HG02852 (cell line): ENCODE measurements around the gene ACD.

Experiments
- ATAC-seq: cut with Tn5 transposase; IDR thresholded peaks from one replicate; pipeline ENCODE4 v1.9.1; 2021; ENCODE audit warnings: mild to moderate bottlenecking, moderate library complexity; ENCODE audit not compliant: unreplicated experiment

Gene ACD

GRCh38 chr16:67676516-67676915 is 16.5 kb upstream of the ACD start:
- ATAC-seq = no peak

- ATAC-seq = no peak
Observed at GRCh38 chr16:67675999-67676398, 15.9 kb upstream of the ACD start.

- no peak for ATAC-seq
Observed at GRCh38 chr16:67675579-67675935, 15.5 kb upstream of the ACD start.

GRCh38 chr16:67674851-67675578 is 15.0 kb upstream of the ACD start:
- no peak for ATAC-seq

- no peak for ATAC-seq
Observed at GRCh38 chr16:67673712-67674580, 13.9 kb upstream of the ACD start.

GRCh38 chr16:67672739-67673662 is 12.9 kb upstream of the ACD start:
- ATAC-seq = no peak

GRCh38 chr16:67672306-67672705 is 12.2 kb upstream of the ACD start:
- no peak for ATAC-seq

- no peak for ATAC-seq
Observed at GRCh38 chr16:67669499-67670101, 9.5 kb upstream of the ACD start.

- ATAC-seq = no peak
Observed at GRCh38 chr16:67668495-67669157, 8.6 kb upstream of the ACD start.

GRCh38 chr16:67667817-67668494 is 7.9 kb upstream of the ACD start:
- ATAC-seq = peak; percentile 77

GRCh38 chr16:67667453-67667816 is 7.4 kb upstream of the ACD start:
- ATAC-seq = no peak

- ATAC-seq = peak; percentile 55
Observed at GRCh38 chr16:67666559-67667452, 6.7 kb upstream of the ACD start, which contains the start of the genes C16orf86 and ENKD1. Gene C16orf86 (plus strand): TSS chr16:67666814. CDS start chr16:67666971, 157 bp downstream. Gene ENKD1 (minus strand): TSS chr16:67666750. CDS start chr16:67666442, 308 bp downstream.

GRCh38 chr16:67666032-67666551 is 6.0 kb upstream of the ACD start:
- peak; percentile 18 for ATAC-seq

GRCh38 chr16:67665598-67665997 is 5.5 kb upstream of the ACD start:
- no peak for ATAC-seq

- ATAC-seq = no peak
Observed at GRCh38 chr16:67664871-67665270, 4.8 kb upstream of the ACD start.

GRCh38 chr16:67664258-67664657 is 4.2 kb upstream of the ACD start:
- no peak for ATAC-seq

GRCh38 chr16:67663877-67664222 is 3.8 kb upstream of the ACD start:
- no peak for ATAC-seq

- no peak for ATAC-seq
Observed at GRCh38 chr16:67663151-67663876, 3.3 kb upstream of the ACD start.
